ENCODE data around the gene TBC1D7. TPM values are rescaled to one million over a fixed set of nuclear protein-coding genes. Genes with fewer than 3 reads are reported as not detected.
A peak's percentile ranks its signal among the peaks of the same experiment; 100 is the strongest.

Gene TBC1D7
- polyA plus RNA-seq (2013, experiment 1 of 2), result 55.5 TPM
- 49.7 TPM for polyA plus RNA-seq (2013, experiment 2 of 2)

- 0% methylated on average over 43 to 53 of the region's 63 CpGs for WGBS, 2 experiments (ENCODE audit: insufficient coverage in 2 of 2)
- Histone ChIP-seq H3K36me3 (ENCODE audit: control insufficient read depth, insufficient read depth, low read length) (peaks cover 30% of the 10 kb centered on the region), H3K4me3 (ENCODE audit: extremely low read depth, insufficient read depth, low read length, poor library complexity, severe bottlenecking) (peak within 1 kb of the TSS; percentile 87), H3K4me1 (ENCODE audit: control insufficient read depth, insufficient read depth, low read length, poor library complexity, severe bottlenecking) (peaks cover 4% of the 10 kb centered on the region), H3K9me3 (ENCODE audit: control insufficient read depth, low read length) (no peaks in the 10 kb centered on the region), H3K27ac (ENCODE audit: low read depth, low read length, severe bottlenecking) (peak within 1 kb of the TSS; percentile 92)
These were observed at the start of gene TBC1D7 for GRCh38 chr6:13328076-13328874. TBC1D7 (minus strand) TSS chr6:13328537; CDS start chr6:13326898, 1,639 bp downstream.

GRCh38 chr6:13377054-13377758, 48.9 kb upstream of the TBC1D7 start:
- Histone ChIP-seq H3K4me3 (ENCODE audit: extremely low read depth, insufficient read depth, low read length, poor library complexity, severe bottlenecking) (no peak overlapping the region), H3K36me3 (ENCODE audit: control insufficient read depth, insufficient read depth, low read length) (peaks cover 8% of the 10 kb centered on the region), H3K4me1 (ENCODE audit: control insufficient read depth, insufficient read depth, low read length, poor library complexity, severe bottlenecking) (peaks cover 5% of the 10 kb centered on the region), H3K27ac (ENCODE audit: low read depth, low read length, severe bottlenecking) (no peak overlapping the region), H3K9me3 (ENCODE audit: control insufficient read depth, low read length) (no peaks in the 10 kb centered on the region)
- WGBS, 2 experiments (ENCODE audit: insufficient coverage in 2 of 2), result 92 to 100% methylated on average over 2 of the region's 2 CpGs

- Histone ChIP-seq H3K4me3 (ENCODE audit: extremely low read depth, insufficient read depth, low read length, poor library complexity, severe bottlenecking) (no peak overlapping the region), H3K27ac (ENCODE audit: low read depth, low read length, severe bottlenecking) (no peak overlapping the region), H3K9me3 (ENCODE audit: control insufficient read depth, low read length) (no peaks in the 10 kb centered on the region), H3K4me1 (ENCODE audit: control insufficient read depth, insufficient read depth, low read length, poor library complexity, severe bottlenecking) (peaks cover 5% of the 10 kb centered on the region), H3K36me3 (ENCODE audit: control insufficient read depth, insufficient read depth, low read length) (peaks cover 8% of the 10 kb centered on the region)
- WGBS, 2 experiments (ENCODE audit: insufficient coverage in 2 of 2), result 88 to 93% methylated on average over 7 to 8 of the region's 9 CpGs
These were observed 47.1 kb upstream of the TBC1D7 start for GRCh38 chr6:13375360-13375878.

- Histone ChIP-seq H3K9me3 (ENCODE audit: control insufficient read depth, low read length) (no peaks in the 10 kb centered on the region), H3K27ac (ENCODE audit: low read depth, low read length, severe bottlenecking) (no peak overlapping the region), H3K4me1 (ENCODE audit: control insufficient read depth, insufficient read depth, low read length, poor library complexity, severe bottlenecking) (peaks cover 5% of the 10 kb centered on the region), H3K4me3 (ENCODE audit: extremely low read depth, insufficient read depth, low read length, poor library complexity, severe bottlenecking) (no peak overlapping the region), H3K36me3 (ENCODE audit: control insufficient read depth, insufficient read depth, low read length) (peaks cover 8% of the 10 kb centered on the region)
- 80% methylated on average over 1 of the region's 1 CpG; no CpG with 5 or more reads in 1 of the 2 experiments for WGBS, 2 experiments (ENCODE audit: insufficient coverage in 2 of 2)
These were observed 45.6 kb upstream of the TBC1D7 start for GRCh38 chr6:13373919-13374318.

- no peak overlapping the region for H3K27ac ChIP-seq (ENCODE audit: low read depth, low read length, severe bottlenecking)
- H3K9me3 ChIP-seq (ENCODE audit: control insufficient read depth, low read length), result no peaks in the 10 kb centered on the region
- H3K36me3 ChIP-seq (ENCODE audit: control insufficient read depth, insufficient read depth, low read length), result peaks cover 8% of the 10 kb centered on the region
- no peak overlapping the region for H3K4me3 ChIP-seq (ENCODE audit: extremely low read depth, insufficient read depth, low read length, poor library complexity, severe bottlenecking)
- peaks cover 5% of the 10 kb centered on the region for H3K4me1 ChIP-seq (ENCODE audit: control insufficient read depth, insufficient read depth, low read length, poor library complexity, severe bottlenecking)
- WGBS, 2 experiments (ENCODE audit: insufficient coverage in 2 of 2), result no CpG with 5 or more reads among the region's 1 CpG
These were observed 45.1 kb upstream of the TBC1D7 start for GRCh38 chr6:13373488-13373886.

- Histone ChIP-seq H3K4me1 (ENCODE audit: control insufficient read depth, insufficient read depth, low read length, poor library complexity, severe bottlenecking) (peaks cover 10% of the 10 kb centered on the region), H3K27ac (ENCODE audit: low read depth, low read length, severe bottlenecking) (no peak overlapping the region), H3K36me3 (ENCODE audit: control insufficient read depth, insufficient read depth, low read length) (peaks cover 8% of the 10 kb centered on the region), H3K4me3 (ENCODE audit: extremely low read depth, insufficient read depth, low read length, poor library complexity, severe bottlenecking) (no peak overlapping the region), H3K9me3 (ENCODE audit: control insufficient read depth, low read length) (no peaks in the 10 kb centered on the region)
- 68 to 74% methylated on average over 7 to 9 of the region's 9 CpGs for WGBS, 2 experiments (ENCODE audit: insufficient coverage in 2 of 2)
These were observed 44.6 kb upstream of the TBC1D7 start for GRCh38 chr6:13372688-13373487.

GRCh38 chr6:13372076-13372475, 43.7 kb upstream of the TBC1D7 start:
- peaks cover 2% of the 10 kb centered on the region for H3K36me3 ChIP-seq (ENCODE audit: control insufficient read depth, insufficient read depth, low read length)
- H3K4me3 ChIP-seq (ENCODE audit: extremely low read depth, insufficient read depth, low read length, poor library complexity, severe bottlenecking), result no peak overlapping the region
- 92 to 93% methylated on average over 2 to 6 of the region's 6 CpGs for WGBS, 2 experiments (ENCODE audit: insufficient coverage in 2 of 2)
- H3K9me3 ChIP-seq (ENCODE audit: control insufficient read depth, low read length), result no peaks in the 10 kb centered on the region
- H3K27ac ChIP-seq (ENCODE audit: low read depth, low read length, severe bottlenecking), result no peak overlapping the region
- H3K4me1 ChIP-seq (ENCODE audit: control insufficient read depth, insufficient read depth, low read length, poor library complexity, severe bottlenecking), result peaks cover 18% of the 10 kb centered on the region

GRCh38 chr6:13371421-13372072, 43.2 kb upstream of the TBC1D7 start:
- H3K9me3 ChIP-seq (ENCODE audit: control insufficient read depth, low read length), result no peaks in the 10 kb centered on the region
- WGBS, 2 experiments (ENCODE audit: insufficient coverage in 2 of 2), result 86 to 92% methylated on average over 6 to 8 of the region's 9 CpGs
- peaks cover 18% of the 10 kb centered on the region for H3K4me1 ChIP-seq (ENCODE audit: control insufficient read depth, insufficient read depth, low read length, poor library complexity, severe bottlenecking)
- H3K27ac ChIP-seq (ENCODE audit: low read depth, low read length, severe bottlenecking), result no peak overlapping the region
- H3K36me3 ChIP-seq (ENCODE audit: control insufficient read depth, insufficient read depth, low read length), result no peaks in the 10 kb centered on the region
- H3K4me3 ChIP-seq (ENCODE audit: extremely low read depth, insufficient read depth, low read length, poor library complexity, severe bottlenecking), result no peak overlapping the region

GRCh38 chr6:13370623-13371022, 42.3 kb upstream of the TBC1D7 start:
- H3K9me3 ChIP-seq (ENCODE audit: control insufficient read depth, low read length), result no peaks in the 10 kb centered on the region
- peaks cover 18% of the 10 kb centered on the region for H3K4me1 ChIP-seq (ENCODE audit: control insufficient read depth, insufficient read depth, low read length, poor library complexity, severe bottlenecking)
- peaks cover 2% of the 10 kb centered on the region for H3K36me3 ChIP-seq (ENCODE audit: control insufficient read depth, insufficient read depth, low read length)
- no peak overlapping the region for H3K27ac ChIP-seq (ENCODE audit: low read depth, low read length, severe bottlenecking)
- H3K4me3 ChIP-seq (ENCODE audit: extremely low read depth, insufficient read depth, low read length, poor library complexity, severe bottlenecking), result no peak overlapping the region
- 91 to 100% methylated on average over 2 of the region's 5 CpGs for WGBS, 2 experiments (ENCODE audit: insufficient coverage in 2 of 2)

- Histone ChIP-seq H3K4me1 (ENCODE audit: control insufficient read depth, insufficient read depth, low read length, poor library complexity, severe bottlenecking) (peaks cover 18% of the 10 kb centered on the region), H3K4me3 (ENCODE audit: extremely low read depth, insufficient read depth, low read length, poor library complexity, severe bottlenecking) (no peak overlapping the region), H3K36me3 (ENCODE audit: control insufficient read depth, insufficient read depth, low read length) (peaks cover 13% of the 10 kb centered on the region), H3K27ac (ENCODE audit: low read depth, low read length, severe bottlenecking) (no peak overlapping the region), H3K9me3 (ENCODE audit: control insufficient read depth, low read length) (no peaks in the 10 kb centered on the region)
- no CpG with 5 or more reads among the region's 1 CpG for WGBS, 2 experiments (ENCODE audit: insufficient coverage in 2 of 2)
These were observed 41.3 kb upstream of the TBC1D7 start for GRCh38 chr6:13369591-13369990.
